OCI-LY1 (cell line): ENCODE results near the gene PNPLA8.

Source experiments
- EZH2 ChIP-seq: fragments of 200-600 bp; sonication (generic), shearing (Covaris generic); IDR thresholded peaks from 2 replicates; pipeline ENCODE4 v1.8.0; 2017; ENCODE audit warnings: borderline replicate concordance, mixed run types, mild to moderate bottlenecking, antibody characterized with exemption, low read length, moderate library complexity, mixed read lengths
- TF ChIP-seq, protein P1 (sequence below): fragments of 200-600 bp; sonication (generic), shearing (Covaris generic); IDR thresholded peaks from 2 replicates; pipeline ENCODE4 v1.5.1; 2017; ENCODE audit warnings: mild to moderate bottlenecking, antibody characterized with exemption, low read length, moderate library complexity, mixed read lengths

- TF ChIP-seq, protein P1, sequence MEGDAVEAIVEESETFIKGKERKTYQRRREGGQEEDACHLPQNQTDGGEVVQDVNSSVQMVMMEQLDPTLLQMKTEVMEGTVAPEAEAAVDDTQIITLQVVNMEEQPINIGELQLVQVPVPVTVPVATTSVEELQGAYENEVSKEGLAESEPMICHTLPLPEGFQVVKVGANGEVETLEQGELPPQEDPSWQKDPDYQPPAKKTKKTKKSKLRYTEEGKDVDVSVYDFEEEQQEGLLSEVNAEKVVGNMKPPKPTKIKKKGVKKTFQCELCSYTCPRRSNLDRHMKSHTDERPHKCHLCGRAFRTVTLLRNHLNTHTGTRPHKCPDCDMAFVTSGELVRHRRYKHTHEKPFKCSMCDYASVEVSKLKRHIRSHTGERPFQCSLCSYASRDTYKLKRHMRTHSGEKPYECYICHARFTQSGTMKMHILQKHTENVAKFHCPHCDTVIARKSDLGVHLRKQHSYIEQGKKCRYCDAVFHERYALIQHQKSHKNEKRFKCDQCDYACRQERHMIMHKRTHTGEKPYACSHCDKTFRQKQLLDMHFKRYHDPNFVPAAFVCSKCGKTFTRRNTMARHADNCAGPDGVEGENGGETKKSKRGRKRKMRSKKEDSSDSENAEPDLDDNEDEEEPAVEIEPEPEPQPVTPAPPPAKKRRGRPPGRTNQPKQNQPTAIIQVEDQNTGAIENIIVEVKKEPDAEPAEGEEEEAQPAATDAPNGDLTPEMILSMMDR: no peak
- no peak for TF ChIP-seq EZH2
These were observed 41.8 kb downstream of the PNPLA8 start for GRCh38 chr7:108484137-108484536.
